ENCODE results near the gene ZNHIT1. TPM values are rescaled to one million over a fixed set of nuclear protein-coding genes. Genes with fewer than 3 reads are reported as not detected.

Gene ZNHIT1
- polyA plus RNA-seq, 5 donors, result 42.7 to 77.4 (median 53.5) TPM

DNA sequence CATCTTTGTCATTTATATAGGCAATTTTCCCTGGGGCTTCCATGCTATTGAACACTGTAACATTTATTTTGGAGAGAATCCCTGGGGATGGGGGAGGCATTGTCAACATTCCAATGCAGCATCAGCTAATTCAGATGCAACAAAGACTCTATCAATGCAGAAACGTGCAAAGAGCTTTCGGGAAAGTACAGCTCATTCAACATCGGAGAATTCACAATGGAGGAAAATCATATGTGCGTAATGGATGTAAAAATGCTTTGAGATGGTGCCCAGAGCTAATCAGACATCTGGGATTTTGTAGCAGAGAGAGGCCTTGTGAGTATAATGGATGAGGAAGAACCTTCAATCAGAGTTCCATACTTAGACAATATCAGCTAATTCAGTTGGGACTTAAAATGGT lies 55.2 kb downstream of the ZNHIT1 start:
- DNase-seq, result no peak

Other genes with a start within 250 kb of the ZNHIT1 start
- 1 to 10 TPM in 2 of 5 donors, under 1 TPM in 3; 0.54 to 2.6 (median 0.93) TPM for gene MUC12, start 248.6 kb upstream of the ZNHIT1 start, polyA plus RNA-seq (ENCODE audit: insufficient read depth in 1 of 5, insufficient read length in 5 of 5, low replicate concordance in 1 of 5)
- gene MUC17, start 198.1 kb upstream of the ZNHIT1 start, polyA plus RNA-seq (ENCODE audit: insufficient read depth in 1 of 5, insufficient read length in 5 of 5, low replicate concordance in 1 of 5), result under 1 TPM in 1 of 5 donors, not detected in 4; 0.31 TPM
- 10 to 100 TPM; 21.8 to 28.0 (median 22.7) TPM for gene TRIM56, start 132.7 kb upstream of the ZNHIT1 start, polyA plus RNA-seq (ENCODE audit: insufficient read depth in 1 of 5, insufficient read length in 5 of 5, low replicate concordance in 1 of 5)
- 1 to 10 TPM; 2.0 to 4.6 (median 3.6) TPM for gene SERPINE1, start 91.1 kb upstream of the ZNHIT1 start, polyA plus RNA-seq (ENCODE audit: insufficient read depth in 1 of 5, insufficient read length in 5 of 5, low replicate concordance in 1 of 5)
- 100 to 1,000 TPM in 1 of 5 donors, 10 to 100 TPM in 4; 77.4 to 100 (median 82.7) TPM for gene AP1S1, start 63.7 kb upstream of the ZNHIT1 start, polyA plus RNA-seq (ENCODE audit: insufficient read depth in 1 of 5, insufficient read length in 5 of 5, low replicate concordance in 1 of 5)
- gene VGF, start 52.6 kb upstream of the ZNHIT1 start, polyA plus RNA-seq (ENCODE audit: insufficient read depth in 1 of 5, insufficient read length in 5 of 5, low replicate concordance in 1 of 5), result 1 to 10 TPM in 1 of 5 donors, under 1 TPM in 4; 0.54 to 1.4 (median 0.90) TPM
- gene NAT16, start 37.9 kb upstream of the ZNHIT1 start, polyA plus RNA-seq (ENCODE audit: insufficient read depth in 1 of 5, insufficient read length in 5 of 5, low replicate concordance in 1 of 5), result under 1 TPM in 3 of 5 donors, not detected in 2; 0.05 to 0.12 (median 0.08) TPM
- under 1 TPM in 3 of 5 donors, not detected in 2; 0.07 to 0.15 (median 0.09) TPM for gene MOGAT3, start 17.1 kb upstream of the ZNHIT1 start, polyA plus RNA-seq (ENCODE audit: insufficient read depth in 1 of 5, insufficient read length in 5 of 5, low replicate concordance in 1 of 5)
- gene PLOD3, start 584 bp upstream of the ZNHIT1 start, polyA plus RNA-seq (ENCODE audit: insufficient read depth in 1 of 5, insufficient read length in 5 of 5, low replicate concordance in 1 of 5), result 10 to 100 TPM; 39.6 to 72.2 (median 55.9) TPM
- 10 to 100 TPM; 11.5 to 20.2 (median 16.4) TPM for gene CLDN15, start 19.6 kb downstream of the ZNHIT1 start, polyA plus RNA-seq (ENCODE audit: insufficient read depth in 1 of 5, insufficient read length in 5 of 5, low replicate concordance in 1 of 5)
- gene FIS1, start 26.9 kb downstream of the ZNHIT1 start, polyA plus RNA-seq (ENCODE audit: insufficient read depth in 1 of 5, insufficient read length in 5 of 5, low replicate concordance in 1 of 5), result 100 to 1,000 TPM; 121 to 163 (median 125) TPM
- 10 to 100 TPM; 49.6 to 53.1 (median 52.1) TPM for gene IFT22, start 103.6 kb downstream of the ZNHIT1 start, polyA plus RNA-seq (ENCODE audit: insufficient read depth in 1 of 5, insufficient read length in 5 of 5, low replicate concordance in 1 of 5)
- gene COL26A1, start 144.7 kb downstream of the ZNHIT1 start, polyA plus RNA-seq (ENCODE audit: insufficient read depth in 1 of 5, insufficient read length in 5 of 5, low replicate concordance in 1 of 5), result 1 to 10 TPM; 5.9 to 8.6 (median 6.0) TPM